IPS-NIHi7 (cell line): ENCODE measurements around the gene VEPH1.

Source experiments
- DNase-seq: peaks from one replicate; pipeline ENCODE4 v3.0.0; 2012; ENCODE audit warnings: mixed read lengths; ENCODE audit errors: extremely low spot score

The VEPH1 gene

GRCh38 chr3:157477441-157477840 is 25.8 kb downstream of the VEPH1 start:
- no peak for DNase-seq

GRCh38 chr3:157475921-157476414 is 27.2 kb downstream of the VEPH1 start:
- DNase-seq, result no peak

GRCh38 chr3:157472648-157473047 is 30.6 kb downstream of the VEPH1 start:
- no peak for DNase-seq

GRCh38 chr3:157471064-157471463 is 32.2 kb downstream of the VEPH1 start:
- DNase-seq, result no peak

GRCh38 chr3:157469561-157470294 is 33.5 kb downstream of the VEPH1 start:
- no peak for DNase-seq

- DNase-seq, result no peak
Measured at GRCh38 chr3:157467200-157467599, 36.0 kb downstream of the VEPH1 start.

GRCh38 chr3:157465741-157466140 is 37.5 kb downstream of the VEPH1 start:
- no peak for DNase-seq

- DNase-seq, result no peak
Measured at GRCh38 chr3:157464321-157464720, 38.9 kb downstream of the VEPH1 start.

GRCh38 chr3:157463816-157464215 is 39.4 kb downstream of the VEPH1 start:
- no peak for DNase-seq

- no peak for DNase-seq
Measured at GRCh38 chr3:157460253-157460652, 43.0 kb downstream of the VEPH1 start.

GRCh38 chr3:157459706-157460105 is 43.5 kb downstream of the VEPH1 start:
- DNase-seq, result no peak

- DNase-seq, result no peak
Measured at GRCh38 chr3:157453824-157454223, 49.4 kb downstream of the VEPH1 start.

GRCh38 chr3:157452097-157452496 is 51.1 kb downstream of the VEPH1 start:
- DNase-seq, result no peak

GRCh38 chr3:157447026-157447694 is 56.1 kb downstream of the VEPH1 start:
- no peak for DNase-seq

GRCh38 chr3:157445857-157446256 is 57.4 kb downstream of the VEPH1 start:
- no peak for DNase-seq

GRCh38 chr3:157444797-157445184 is 58.4 kb downstream of the VEPH1 start:
- DNase-seq, result no peak

GRCh38 chr3:157443905-157444796 is 59.1 kb downstream of the VEPH1 start:
- no peak for DNase-seq

GRCh38 chr3:157442729-157443128 is 60.5 kb downstream of the VEPH1 start:
- no peak for DNase-seq

GRCh38 chr3:157441102-157441624 is 62.1 kb downstream of the VEPH1 start:
- no peak for DNase-seq

GRCh38 chr3:157438194-157438730 is 65.0 kb downstream of the VEPH1 start:
- DNase-seq, result peak; percentile 24

GRCh38 chr3:157436583-157437291 is 66.5 kb downstream of the VEPH1 start, which contains the start of gene PTX3:
PTX3 (plus strand) TSS chr3:157436850; CDS start chr3:157436934, 84 bp downstream.
- peak; percentile 29 for DNase-seq
